Body of pancreas (tissue), 4 donors: Measurements from ENCODE around the gene PDLIM7. TPM values are rescaled to one million over a fixed set of nuclear protein-coding genes. Genes with fewer than 3 reads are reported as not detected.

Experiments used
- ATAC-seq: fragments of 150-250 bp; one replicate; pipeline ENCODE4 v1.9.1; 2016
- DNase-seq, 4 donors: peaks; one replicate each; pipeline ENCODE4 v3.0.0-alpha.2; 2019
- H3K27ac ChIP-seq, 4 donors: fragments of 200-600 bp; sonication (generic); 1 replicate in 3 of 4; 2 replicates in 1 of 4; pipeline versions ENCODE4 v1.5.1 to v1.6.1; 2016 to 2019; ENCODE audit warnings: mild to moderate bottlenecking in 1 of 4, mixed read lengths in 1 of 4, moderate library complexity in 1 of 4
- H3K27me3 ChIP-seq, 2 donors: fragments of 200-600 bp; sonication (generic); one replicate each; pipeline ENCODE4 v1.6.0; 2016; ENCODE audit warnings: mild to moderate bottlenecking in 1 of 2
- H3K36me3 ChIP-seq, 2 donors: fragments of 200-600 bp; sonication (generic); replicated peaks in 1 of 2; 2 replicates each; pipeline ENCODE4 v1.5.1; 2016; ENCODE audit warnings: low read depth in 2 of 2; ENCODE audit not compliant: insufficient read depth in 1 of 2
- H3K4me1 ChIP-seq: fragments of 200-600 bp; sonication (generic); one replicate; pipeline ENCODE4 v1.6.0; 2016
- H3K4me3 ChIP-seq, 2 donors: fragments of 200-600 bp; sonication (generic); 1 replicate in 1 of 2; 2 replicates in 1 of 2; pipeline ENCODE4 v1.5.1; 2016 to 2019
- H3K9me3 ChIP-seq, 3 donors: fragments of 200-600 bp; sonication (generic); 1 replicate in 2 of 3; 2 replicates in 1 of 3; pipeline ENCODE4 v1.5.1; 2016
- POLR2A ChIP-seq, 3 donors: fragments of 450-650 bp; IDR thresholded peaks; one replicate each; pipeline ENCODE4 v1.6.1; 2016; ENCODE audit warnings: antibody characterized with exemption in 3 of 3, mild to moderate bottlenecking in 2 of 3
- WGBS, 2 donors: methylation state at CpG; one replicate each; pipeline ENCODE4 v1.1.5; 2017; 5-methylcytosine and 5-hydroxymethylcytosine counted together
- intact Hi-C: fragments of 100-400 bp; cut with DNase I; formaldehyde crosslinking; loops from one replicate; pipeline ENCODE4 v1.15.1; 2023
- total RNA-seq, 2 donors: library from RNA; depleted of rRNA; stranded (reverse); fragments of >200 nt; gene quantifications; one replicate each; pipeline ENCODE4 v1.1.0, GENCODE V29; 2016
- TF ChIP-seq, protein P1 (sequence below), 7 experiments: fragments of 450-650 bp in 4 of 7; fragments of 200-600 bp in 3 of 7; sonication (generic) in 3 of 7; IDR thresholded peaks; one replicate each; pipeline ENCODE4 v1.5.1; 2016 to 2019; ENCODE audit warnings: antibody characterized with exemption in 7 of 7

PDLIM7 gene
- total RNA-seq, 2 donors from 2014 or later = 7.3 to 15.8 TPM

DNA sequence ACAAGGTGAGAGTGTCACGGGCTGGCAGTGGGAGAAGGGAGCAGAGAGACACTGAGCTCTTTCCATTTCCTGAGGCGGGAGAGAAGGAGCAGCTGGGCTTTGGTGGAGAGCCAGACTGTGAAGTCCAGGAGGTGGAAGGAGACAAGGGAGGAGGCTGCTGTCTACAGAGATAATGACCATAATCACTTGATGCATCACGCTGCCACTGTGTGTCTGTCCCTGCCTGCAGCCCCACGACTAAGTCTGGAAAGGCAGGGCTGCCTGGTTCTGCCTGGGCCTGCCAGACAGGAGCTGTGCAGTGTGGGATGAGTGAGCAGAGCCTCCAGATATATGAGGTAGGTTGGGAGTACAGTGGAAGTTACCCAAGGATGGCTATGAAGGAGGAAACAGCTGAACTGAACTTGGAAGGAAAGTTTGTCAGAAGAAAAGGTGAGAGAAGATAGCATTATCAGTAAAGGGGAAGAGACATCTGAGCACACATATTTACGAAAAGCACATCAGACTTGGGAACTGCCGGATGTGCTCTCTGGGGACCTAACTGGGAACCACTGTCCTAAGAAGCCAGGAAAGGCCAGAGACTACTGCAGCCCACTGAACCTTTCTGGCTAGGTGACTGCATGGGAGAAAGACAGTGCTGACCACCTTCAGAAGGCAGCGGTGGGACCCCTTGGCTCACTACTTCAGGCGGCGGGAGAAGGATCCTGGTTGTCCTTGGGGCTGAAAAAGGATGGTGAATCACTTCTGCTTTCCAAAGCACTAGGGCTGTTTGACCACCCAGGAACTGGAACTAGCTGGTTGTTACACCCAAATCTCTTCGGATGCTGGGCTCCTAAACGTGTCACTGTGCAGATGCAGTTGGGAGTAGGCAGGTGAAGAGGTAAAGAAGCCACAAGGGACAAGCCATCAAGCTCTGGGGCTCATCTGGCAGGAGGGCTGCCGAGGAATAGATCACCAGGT, 32.1 kb upstream of the PDLIM7 start:
- intact Hi-C loops = no loop called here
- no peak overlapping the region for H3K27ac ChIP-seq
- H3K4me3 ChIP-seq = no peak overlapping the region
- TF ChIP-seq, protein P1, sequence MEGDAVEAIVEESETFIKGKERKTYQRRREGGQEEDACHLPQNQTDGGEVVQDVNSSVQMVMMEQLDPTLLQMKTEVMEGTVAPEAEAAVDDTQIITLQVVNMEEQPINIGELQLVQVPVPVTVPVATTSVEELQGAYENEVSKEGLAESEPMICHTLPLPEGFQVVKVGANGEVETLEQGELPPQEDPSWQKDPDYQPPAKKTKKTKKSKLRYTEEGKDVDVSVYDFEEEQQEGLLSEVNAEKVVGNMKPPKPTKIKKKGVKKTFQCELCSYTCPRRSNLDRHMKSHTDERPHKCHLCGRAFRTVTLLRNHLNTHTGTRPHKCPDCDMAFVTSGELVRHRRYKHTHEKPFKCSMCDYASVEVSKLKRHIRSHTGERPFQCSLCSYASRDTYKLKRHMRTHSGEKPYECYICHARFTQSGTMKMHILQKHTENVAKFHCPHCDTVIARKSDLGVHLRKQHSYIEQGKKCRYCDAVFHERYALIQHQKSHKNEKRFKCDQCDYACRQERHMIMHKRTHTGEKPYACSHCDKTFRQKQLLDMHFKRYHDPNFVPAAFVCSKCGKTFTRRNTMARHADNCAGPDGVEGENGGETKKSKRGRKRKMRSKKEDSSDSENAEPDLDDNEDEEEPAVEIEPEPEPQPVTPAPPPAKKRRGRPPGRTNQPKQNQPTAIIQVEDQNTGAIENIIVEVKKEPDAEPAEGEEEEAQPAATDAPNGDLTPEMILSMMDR (IDR thresholded peaks at IDR 0.05) = no peak
- no peak for TF ChIP-seq POLR2A (IDR thresholded peaks at IDR 0.05)
- peaks cover 0 to 27% of the 10 kb centered on the region in 2 donors for H3K36me3 ChIP-seq
- WGBS, 2 donors = 83 to 86% methylated on average over 9 to 12 of the region's 12 CpGs
- no peaks in the 10 kb centered on the region for H3K4me1 ChIP-seq
- DNase-seq = no peak
- no peaks in the 10 kb centered on the region for H3K9me3 ChIP-seq
- no peaks in the 10 kb centered on the region for H3K27me3 ChIP-seq
- ATAC-seq = no peak

DNA sequence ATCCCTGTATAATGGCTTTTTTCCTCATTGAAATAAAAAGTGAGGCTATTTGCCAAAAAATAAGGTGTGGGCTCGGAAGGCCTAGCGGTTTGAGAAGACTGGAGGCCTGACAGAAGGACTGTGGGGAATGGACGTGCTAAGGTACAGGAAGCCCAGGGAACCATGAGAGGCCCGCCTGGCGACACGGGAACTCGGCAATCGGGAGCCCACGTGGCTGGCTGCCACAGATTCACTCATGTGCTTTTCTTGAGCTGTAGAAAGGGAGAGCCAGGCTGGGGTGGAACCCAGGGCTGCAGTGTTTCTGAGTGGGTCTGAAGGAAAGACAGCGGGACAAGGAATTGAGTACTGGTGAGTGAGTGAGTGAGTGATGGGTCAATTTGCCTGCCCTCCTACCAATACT, 31.2 kb upstream of the PDLIM7 start:
- no peaks in the 10 kb centered on the region for H3K4me1 ChIP-seq
- TF ChIP-seq POLR2A (IDR thresholded peaks at IDR 0.05) = no peak
- TF ChIP-seq, protein P1 (IDR thresholded peaks at IDR 0.05) = no peak
- peaks cover 0 to 29% of the 10 kb centered on the region in 2 donors for H3K36me3 ChIP-seq
- ATAC-seq (no peak), DNase-seq (no peak)
- H3K4me3 ChIP-seq = no peak overlapping the region
- no peaks in the 10 kb centered on the region for H3K27me3 ChIP-seq
- intact Hi-C loops = no loop called here
- H3K27ac ChIP-seq = no peak overlapping the region
- WGBS, 2 donors = 91 to 92% methylated on average over 10 of the region's 10 CpGs
- no peaks in the 10 kb centered on the region for H3K9me3 ChIP-seq

DNA sequence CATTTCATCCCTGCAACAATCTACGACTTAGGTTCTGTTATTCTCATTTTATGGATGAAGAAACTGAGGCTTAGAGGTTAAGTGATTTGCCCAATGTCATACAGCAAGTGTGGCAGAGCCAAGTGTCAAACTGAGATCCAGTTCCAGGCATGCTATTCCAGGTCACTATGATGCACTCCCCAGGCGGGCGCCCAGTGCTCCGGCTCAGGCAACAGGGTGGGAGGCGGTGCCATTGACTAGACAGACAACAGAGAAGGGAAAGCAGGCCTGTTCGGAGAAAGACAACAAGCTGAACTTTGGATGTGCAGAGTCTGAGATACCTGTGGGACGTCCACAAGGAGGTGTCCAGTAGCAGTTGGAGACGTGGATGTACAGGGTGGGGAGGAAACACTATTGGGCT, 30.2 kb upstream of the PDLIM7 start:
- H3K36me3 ChIP-seq = peaks cover 0 to 29% of the 10 kb centered on the region in 2 donors
- no peak overlapping the region for H3K27ac ChIP-seq
- WGBS, 2 donors = 89 to 91% methylated on average over 8 of the region's 8 CpGs
- intact Hi-C loops = no loop called here
- no peak for DNase-seq
- no peak for ATAC-seq
- no peak overlapping the region for H3K4me3 ChIP-seq
- TF ChIP-seq POLR2A (IDR thresholded peaks at IDR 0.05) = no peak
- TF ChIP-seq, protein P1 (IDR thresholded peaks at IDR 0.05) = no peak
- H3K27me3 ChIP-seq = no peaks in the 10 kb centered on the region
- H3K4me1 ChIP-seq = no peaks in the 10 kb centered on the region
- no peaks in the 10 kb centered on the region for H3K9me3 ChIP-seq

DNA sequence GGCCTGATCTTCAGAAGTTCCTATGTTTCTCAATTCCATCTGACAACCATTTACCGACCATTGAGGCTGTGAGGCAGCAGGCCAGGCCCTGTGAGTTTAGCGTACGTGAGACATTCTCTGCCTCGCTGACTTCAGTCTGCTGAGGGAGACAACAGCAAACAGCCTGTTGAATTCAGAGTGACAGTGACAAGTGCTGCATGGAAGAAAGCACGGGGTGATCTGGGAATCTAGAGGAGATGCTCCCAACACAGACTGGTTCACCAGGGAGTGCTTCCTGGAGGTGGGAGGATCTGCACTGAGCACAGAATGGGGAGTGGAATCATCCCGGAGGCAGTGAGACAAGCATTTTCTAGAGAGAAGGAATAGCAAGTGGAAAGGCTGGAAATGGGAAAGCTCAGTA, 29.4 kb upstream of the PDLIM7 start:
- DNase-seq (no peak), ATAC-seq (no peak)
- Histone ChIP-seq H3K27me3 (no peaks in the 10 kb centered on the region), H3K4me1 (no peaks in the 10 kb centered on the region), H3K36me3 (peaks cover 0 to 24% of the 10 kb centered on the region in 2 donors), H3K9me3 (no peaks in the 10 kb centered on the region), H3K4me3 (no peak overlapping the region), H3K27ac (no peak overlapping the region)
- whole genome bisulfite sequencing, 2 donors = 89 to 93% methylated on average over 6 of the region's 6 CpGs
- TF ChIP-seq, protein P1 (IDR thresholded peaks at IDR 0.05) = no peak
- intact Hi-C loops = no loop called here
